HG03439 (cell line): Measurements from ENCODE around the gene USP12.
"Not testable (repeated sequence)": the region's sequence is repeated elsewhere in the genome, so short reads cannot be mapped to it uniquely, and the experiment has no call there.

Experiments
- ATAC-seq: cut with Tn5 transposase; IDR thresholded peaks from one replicate; pipeline ENCODE4 v1.9.1; 2021; ENCODE audit warnings: mild to moderate bottlenecking, moderate library complexity; ENCODE audit not compliant: unreplicated experiment

USP12 gene

GRCh38 chr13:27151798-27152599, 19.6 kb downstream of the USP12 start:
- ATAC-seq: no peak

- no peak for ATAC-seq
These were observed 21.9 kb downstream of the USP12 start for GRCh38 chr13:27149702-27150101.

DNA sequence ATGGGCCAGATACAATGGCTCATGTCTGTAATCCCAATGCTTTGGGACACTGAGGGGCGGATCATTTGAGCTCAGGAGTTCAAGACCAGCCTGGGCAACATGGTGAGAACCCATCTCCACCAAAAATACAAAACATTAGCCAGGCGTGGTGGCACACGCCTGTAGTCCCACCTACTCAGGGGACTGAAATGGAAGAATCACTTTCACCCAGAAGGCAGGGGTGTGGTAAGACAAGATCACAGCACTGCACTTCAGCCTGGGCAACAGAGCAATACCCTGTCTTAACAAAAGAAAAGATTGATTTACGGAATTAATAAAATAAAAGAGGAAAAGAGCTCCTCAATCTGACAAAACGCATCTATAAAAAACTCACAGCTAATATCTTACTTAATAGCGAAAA, 22.7 kb downstream of the USP12 start:
- ATAC-seq: no peak

DNA sequence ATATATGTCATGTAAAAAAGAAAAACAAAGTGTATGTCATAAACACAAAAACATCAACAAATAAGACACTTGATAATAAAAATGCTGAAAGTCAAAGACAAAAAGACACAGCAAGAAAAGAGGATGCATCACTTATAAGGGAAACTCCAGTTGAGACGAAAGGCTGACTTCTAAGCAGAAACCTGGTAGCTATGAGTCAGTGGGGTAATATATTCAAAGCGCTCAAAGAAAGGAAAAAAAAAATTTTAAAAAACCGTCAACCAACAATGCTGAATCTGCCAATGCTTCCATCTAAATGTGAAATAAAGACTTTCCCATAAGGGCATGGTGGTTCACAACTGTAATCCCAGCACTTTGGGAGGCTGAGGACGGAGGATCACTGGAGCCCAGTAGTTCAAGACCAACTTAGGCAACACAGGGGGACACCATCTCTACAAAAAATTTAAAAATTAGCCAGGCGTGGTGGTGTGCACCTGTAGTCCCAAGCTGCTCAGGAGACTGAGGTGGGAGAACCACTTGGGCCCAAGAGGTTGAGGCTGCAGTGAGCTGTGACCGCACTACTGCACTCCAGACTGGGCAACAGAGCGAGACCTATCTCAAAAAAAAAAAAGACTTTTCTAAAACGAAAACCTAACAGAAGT, 24.0 kb downstream of the USP12 start:
- ATAC-seq: peak; percentile 57

GRCh38 chr13:27141746-27142145, 29.9 kb downstream of the USP12 start:
- no peak for ATAC-seq

DNA sequence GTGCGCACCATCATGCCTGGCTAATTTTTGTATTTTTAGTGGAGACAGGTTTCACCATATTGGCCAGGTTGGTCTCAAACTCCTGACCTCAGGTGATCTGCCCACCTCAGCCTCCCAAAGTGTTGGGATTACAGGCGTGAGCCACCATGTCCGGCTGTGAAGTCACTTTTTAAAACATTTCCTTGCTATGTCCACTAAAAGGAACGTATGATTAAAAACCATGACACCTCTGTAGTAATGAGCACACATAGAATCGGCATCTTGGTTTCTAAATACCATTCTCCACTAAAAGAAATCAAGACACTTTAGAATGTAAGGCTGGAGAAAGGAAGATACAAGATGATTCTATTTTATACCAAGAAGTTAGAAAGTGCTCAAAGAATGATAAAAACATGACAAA, 30.5 kb downstream of the USP12 start:
- ATAC-seq: not testable (repeated sequence)

DNA sequence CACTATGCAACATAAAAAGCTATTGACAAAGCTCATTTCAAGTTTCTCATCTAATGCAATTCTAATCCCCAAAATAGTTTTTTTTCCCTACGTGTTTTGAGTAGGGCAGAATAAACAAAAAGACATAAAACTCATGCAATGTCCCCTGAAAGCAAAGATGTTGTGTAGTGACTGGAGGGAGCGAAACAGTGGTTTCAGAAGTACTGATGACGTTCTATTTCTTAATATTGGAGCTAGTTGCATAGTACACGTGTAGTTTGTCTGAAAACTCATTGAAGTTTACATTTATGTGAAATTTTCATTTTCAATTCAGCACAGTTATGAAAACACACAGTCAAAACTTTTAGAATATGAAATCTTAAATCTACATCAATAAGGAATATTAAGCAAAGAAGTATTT, 31.6 kb downstream of the USP12 start:
- ATAC-seq: peak; percentile 57

DNA sequence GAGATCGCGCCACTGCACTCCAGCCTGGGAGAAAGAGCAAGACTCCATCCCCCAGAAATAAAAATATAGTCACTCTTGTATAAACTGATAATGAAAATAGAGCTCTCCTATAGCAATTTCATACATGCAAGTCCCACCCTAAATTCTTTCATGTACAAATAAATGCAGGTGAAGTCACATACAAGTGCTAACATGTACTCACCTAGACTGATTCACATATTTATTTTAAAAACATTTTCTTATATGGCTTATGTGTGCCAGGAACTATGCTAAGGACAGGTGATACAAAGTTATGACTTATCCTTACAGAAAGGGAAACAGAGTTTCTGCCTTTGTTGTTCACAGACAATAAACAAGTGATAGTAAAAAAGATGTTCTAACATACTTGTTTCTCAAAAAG, 32.0 kb downstream of the USP12 start:
- no peak for ATAC-seq

DNA sequence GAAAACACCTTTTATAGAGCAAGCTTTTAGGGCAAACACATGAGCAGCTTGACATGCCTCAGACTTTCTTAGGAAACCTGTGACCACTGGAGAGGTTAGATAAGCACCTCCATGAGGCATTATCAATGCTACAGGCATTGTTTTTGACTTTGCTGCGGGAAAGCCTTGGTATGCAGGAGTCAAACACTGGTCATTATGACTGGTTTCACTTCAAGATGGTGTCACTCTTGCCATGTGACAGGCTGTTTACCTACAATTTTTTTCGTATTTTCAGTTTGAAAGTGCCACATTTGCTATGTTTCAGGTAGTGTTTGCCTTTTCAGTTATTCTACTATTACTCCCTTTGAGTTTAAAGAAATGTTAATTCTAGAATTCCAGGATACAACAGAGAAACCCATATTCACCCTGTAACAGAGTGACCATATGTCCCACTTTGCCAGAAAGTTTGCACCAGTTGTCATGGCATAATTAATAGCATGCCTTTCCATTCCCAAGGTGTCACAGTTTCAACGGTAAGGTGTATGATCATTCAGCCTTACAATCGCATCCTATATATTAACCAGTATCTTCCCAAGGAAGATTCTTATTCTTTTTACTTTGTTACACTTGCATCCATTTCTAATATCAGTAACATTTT, 33.0 kb downstream of the USP12 start:
- ATAC-seq: no peak

- ATAC-seq: no peak
These were observed 33.9 kb downstream of the USP12 start for GRCh38 chr13:27137759-27138158.

DNA sequence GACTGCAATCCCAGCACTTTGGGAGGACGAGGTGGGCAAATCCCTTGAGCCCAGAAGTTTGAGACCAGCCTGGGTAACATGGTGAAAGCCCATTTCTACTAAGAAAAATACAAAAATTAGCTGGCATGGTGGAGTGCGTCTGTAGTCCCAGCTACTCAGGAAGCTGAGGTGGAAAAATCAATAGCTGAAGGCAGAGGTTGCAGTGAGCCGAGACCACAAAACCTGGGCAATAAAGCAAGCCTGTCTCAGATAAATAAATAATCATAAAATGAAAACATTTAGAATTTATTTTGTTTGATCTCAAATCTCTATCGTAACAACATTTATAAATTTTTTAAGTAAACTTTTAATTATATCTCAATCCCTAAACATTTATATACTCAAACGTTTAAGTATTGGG, 36.6 kb downstream of the USP12 start:
- no peak for ATAC-seq

DNA sequence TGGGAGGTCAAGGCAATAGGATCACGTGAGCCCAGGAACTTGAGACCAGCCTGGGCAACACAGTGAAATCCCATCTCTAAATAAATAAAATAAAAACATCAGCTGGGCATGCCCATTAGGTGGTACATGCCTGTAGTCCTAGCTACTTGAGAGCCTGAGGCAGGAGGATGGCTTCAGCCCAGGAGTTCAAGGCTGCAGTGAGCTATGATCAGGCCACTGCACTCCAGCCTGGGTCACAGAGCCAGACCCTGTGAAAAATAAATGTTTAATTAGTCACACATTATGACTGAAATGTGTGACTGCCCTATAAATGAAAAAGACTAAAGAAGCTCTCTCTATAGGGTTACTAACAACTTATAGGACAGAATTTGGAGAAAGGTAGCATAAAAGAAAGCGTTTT, 37.7 kb downstream of the USP12 start:
- ATAC-seq: no peak

DNA sequence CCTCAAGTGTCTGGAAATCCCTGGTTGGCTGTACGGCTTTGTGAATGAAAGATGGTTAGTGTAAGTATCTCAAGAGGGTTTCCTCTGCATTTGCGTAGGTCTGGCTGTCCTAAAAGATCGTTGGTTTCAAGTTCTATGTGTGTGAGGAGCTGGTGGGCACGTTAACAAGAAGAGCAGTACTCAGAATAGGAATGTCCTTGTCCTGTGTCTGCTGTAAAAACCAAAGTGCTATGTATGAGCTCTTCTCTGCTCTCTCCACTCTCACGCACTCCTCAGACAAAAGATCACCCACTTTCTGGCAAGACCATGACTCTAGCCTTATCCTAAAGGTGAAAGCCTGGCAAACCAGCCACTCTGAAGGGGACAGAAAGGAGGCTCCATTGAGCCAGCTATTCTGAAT, 39.1 kb downstream of the USP12 start:
- ATAC-seq: peak; percentile 30

DNA sequence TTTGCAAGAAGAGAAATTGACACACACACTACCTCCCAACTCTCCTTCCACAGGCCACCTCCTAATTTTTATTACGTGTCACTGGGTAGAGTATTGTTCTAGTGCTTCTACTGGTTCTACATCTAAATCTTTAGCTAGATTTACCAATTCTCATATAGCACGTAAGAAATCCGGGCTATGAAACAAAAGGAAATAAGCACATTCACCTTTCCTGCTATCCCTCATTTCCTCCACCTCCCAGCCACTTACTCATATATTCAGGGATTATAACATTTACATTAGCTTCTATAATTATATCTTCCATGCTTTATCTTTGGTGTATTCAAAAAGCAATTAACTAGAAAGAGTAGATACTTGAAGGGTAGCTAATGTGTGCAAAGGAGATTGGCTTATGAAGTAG, 39.7 kb downstream of the USP12 start:
- no peak for ATAC-seq

GRCh38 chr13:27130979-27131623, 40.5 kb downstream of the USP12 start:
- ATAC-seq: peak; percentile 93

GRCh38 chr13:27130223-27130978, 41.2 kb downstream of the USP12 start:
- no peak for ATAC-seq

DNA sequence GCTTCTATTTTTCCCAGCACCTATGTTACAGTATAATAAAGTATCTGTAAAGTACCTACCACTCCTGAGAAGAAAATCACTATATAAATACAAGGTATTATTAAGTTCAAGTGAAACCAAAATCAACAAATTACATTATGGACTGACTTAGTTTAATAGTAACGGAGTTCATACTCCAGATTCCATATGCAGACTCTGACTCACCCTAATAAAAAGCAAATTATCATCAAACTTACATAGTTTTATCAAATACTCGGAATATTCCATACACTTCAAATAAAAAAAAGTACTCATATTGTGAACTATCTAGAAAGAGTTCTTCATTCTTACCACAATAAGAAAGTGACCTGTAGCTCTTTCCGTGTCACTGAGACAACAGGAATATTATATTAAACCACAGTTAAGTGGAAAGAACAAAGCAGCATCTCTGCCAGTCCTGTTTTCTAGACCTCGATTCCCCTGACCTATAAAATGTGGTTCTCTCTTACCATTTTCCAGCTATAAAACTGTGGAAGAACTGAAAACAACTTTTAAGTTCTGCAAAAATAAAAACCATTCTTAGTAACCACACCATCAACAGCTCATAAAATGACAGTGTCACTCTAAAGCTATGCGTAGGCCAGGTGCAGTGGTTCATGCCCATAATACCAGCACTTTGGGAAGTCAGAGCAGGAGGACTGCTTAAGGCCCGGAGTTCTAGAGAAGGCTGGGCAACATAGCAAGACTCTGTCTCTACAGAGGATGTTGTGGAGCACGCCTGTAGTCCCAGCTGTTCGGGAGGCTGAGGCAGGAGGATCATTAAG, 42.6 kb downstream of the USP12 start:
- ATAC-seq: no peak

DNA sequence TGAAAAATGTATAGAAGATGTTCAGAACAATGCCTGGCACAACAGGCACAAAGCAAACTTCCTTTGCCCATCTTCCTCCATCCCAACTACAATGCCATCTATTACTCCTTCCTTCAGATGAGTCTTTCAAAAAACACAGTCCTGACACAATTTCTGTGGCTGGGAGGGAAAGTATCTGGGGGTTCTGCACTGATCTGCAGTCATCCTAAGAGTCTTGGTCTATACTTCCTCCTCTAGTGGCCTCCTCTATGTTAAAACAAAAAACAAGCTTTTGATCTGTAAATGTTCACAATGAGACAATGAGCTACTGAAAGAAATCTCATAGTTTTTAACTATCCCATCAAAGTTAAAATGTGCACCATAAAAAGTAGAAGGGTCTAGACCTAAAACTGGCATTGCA, 44.8 kb downstream of the USP12 start:
- ATAC-seq: no peak

- no peak for ATAC-seq
These were observed 46.0 kb downstream of the USP12 start for GRCh38 chr13:27125357-27126282.
